ENCODE data around the gene BABAM2. TPM values are rescaled to one million over a fixed set of nuclear protein-coding genes. Genes with fewer than 3 reads are reported as not detected.

The BABAM2 gene
- polyA plus RNA-seq, 3 donors = 33.2 to 52.8 (median 49.3) TPM

DNA sequence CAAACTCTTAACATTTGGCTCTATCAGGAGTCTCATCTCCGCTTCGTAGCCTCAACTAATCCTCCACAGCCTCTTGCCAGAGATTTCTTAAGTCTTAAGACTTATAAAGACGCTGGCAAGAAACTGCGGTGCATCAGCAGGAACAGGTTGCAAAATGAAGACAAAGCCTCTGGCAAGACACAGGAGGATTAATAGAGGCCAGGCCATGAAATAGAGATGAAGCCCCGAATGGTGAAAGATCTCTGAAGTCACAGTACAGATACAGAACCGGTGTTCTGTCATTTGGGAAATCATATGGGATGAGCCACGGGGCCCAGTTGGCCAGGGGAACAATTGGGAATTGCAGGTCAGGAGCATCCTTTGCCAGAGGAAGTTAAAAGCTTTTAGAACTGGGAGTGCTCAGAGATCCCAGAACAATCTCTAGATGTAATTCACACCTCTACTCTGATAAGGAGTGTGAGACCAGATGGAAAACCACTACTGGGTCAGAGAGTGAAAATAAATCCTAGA, 311.2 kb downstream of the BABAM2 start:
- no peak overlapping the region for H3K4me2 ChIP-seq (replicated peaks; ENCODE audit: extremely low read depth, low read length, poor library complexity, severe bottlenecking)
- intact Hi-C loops (cut with micrococcal nuclease) = no loop called here
- no peak overlapping the region for H3K9ac ChIP-seq (ENCODE audit: insufficient read depth, low read length, poor library complexity, severe bottlenecking)
- H3K79me2 ChIP-seq (ENCODE audit: insufficient read depth, low read length) = no peaks in the 10 kb centered on the region
- DNase-seq = no peak
- no peak overlapping the region for H2AFZ ChIP-seq (ENCODE audit: insufficient read depth, low read depth, low read length, poor library complexity, severe bottlenecking)
- Mint-ChIP-seq H3K4me1 (peaks cover 7% of the 10 kb centered on the region), H3K27me3 (ENCODE audit: low read depth in 3 of 3) (peaks cover 0 to 2% (median 0%) of the 10 kb centered on the region in 3 donors), H3K36me3 (peaks cover 16 to 30% of the 10 kb centered on the region in 2 donors), H3K9me3 (peaks cover 0 to 3% (median 0%) of the 10 kb centered on the region in 7 donors), H3K4me3 (no peak overlapping the region), H3K27ac (no peak overlapping the region)
- no peak overlapping the region for H3K27ac ChIP-seq (ENCODE audit: low read depth in 1 of 2, low read length in 2 of 2)
- TF ChIP-seq, protein P1, sequence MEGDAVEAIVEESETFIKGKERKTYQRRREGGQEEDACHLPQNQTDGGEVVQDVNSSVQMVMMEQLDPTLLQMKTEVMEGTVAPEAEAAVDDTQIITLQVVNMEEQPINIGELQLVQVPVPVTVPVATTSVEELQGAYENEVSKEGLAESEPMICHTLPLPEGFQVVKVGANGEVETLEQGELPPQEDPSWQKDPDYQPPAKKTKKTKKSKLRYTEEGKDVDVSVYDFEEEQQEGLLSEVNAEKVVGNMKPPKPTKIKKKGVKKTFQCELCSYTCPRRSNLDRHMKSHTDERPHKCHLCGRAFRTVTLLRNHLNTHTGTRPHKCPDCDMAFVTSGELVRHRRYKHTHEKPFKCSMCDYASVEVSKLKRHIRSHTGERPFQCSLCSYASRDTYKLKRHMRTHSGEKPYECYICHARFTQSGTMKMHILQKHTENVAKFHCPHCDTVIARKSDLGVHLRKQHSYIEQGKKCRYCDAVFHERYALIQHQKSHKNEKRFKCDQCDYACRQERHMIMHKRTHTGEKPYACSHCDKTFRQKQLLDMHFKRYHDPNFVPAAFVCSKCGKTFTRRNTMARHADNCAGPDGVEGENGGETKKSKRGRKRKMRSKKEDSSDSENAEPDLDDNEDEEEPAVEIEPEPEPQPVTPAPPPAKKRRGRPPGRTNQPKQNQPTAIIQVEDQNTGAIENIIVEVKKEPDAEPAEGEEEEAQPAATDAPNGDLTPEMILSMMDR (IDR thresholded peaks at IDR 0.05) = no peak
- 88% methylated on average over 5 of the region's 7 CpGs for WGBS (ENCODE audit: insufficient coverage)
- H3K4me1 ChIP-seq (ENCODE audit: control insufficient read depth in 1 of 2, insufficient read depth in 2 of 2, low read length in 2 of 2) = no peaks in the 10 kb centered on the region
- no peaks in the 10 kb centered on the region for H3K9me3 ChIP-seq (replicated peaks in 1 of 2; ENCODE audit: control insufficient read depth in 1 of 2, insufficient read depth in 1 of 2, low read length in 2 of 2)
- peaks cover 0 to 6% of the 10 kb centered on the region in 2 donors for H3K36me3 ChIP-seq (replicated peaks in 1 of 2; ENCODE audit: control insufficient read depth in 1 of 2, insufficient read depth in 2 of 2, low read length in 2 of 2)
- no peak overlapping the region for H3K4me3 ChIP-seq (replicated peaks in 1 of 3; ENCODE audit: low read depth in 2 of 3, low read length in 3 of 3)
- H3K27me3 ChIP-seq (ENCODE audit: control insufficient read depth in 2 of 2, insufficient read depth in 2 of 2, low read length in 2 of 2) = no peaks in the 10 kb centered on the region
- H4K20me1 ChIP-seq (ENCODE audit: insufficient read depth, low read length) = no peaks in the 10 kb centered on the region

DNA sequence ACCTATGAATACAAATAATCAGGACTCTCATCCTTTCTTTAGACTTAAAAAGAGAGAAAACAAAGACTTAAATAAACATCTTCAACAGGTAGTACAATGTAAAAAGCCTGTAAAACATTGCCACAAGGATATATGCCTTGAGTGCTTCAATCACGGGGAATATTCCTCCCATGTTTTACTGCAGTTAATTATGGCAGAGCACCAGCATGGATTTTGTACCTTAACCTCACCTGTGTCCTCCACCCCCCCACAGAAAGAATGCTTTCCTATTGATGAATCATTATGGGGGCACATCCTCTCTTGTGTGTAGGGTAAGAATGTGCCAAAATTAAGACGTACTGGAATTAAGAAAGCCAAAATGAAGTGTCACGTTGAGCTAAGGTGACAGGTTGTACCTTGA, 312.2 kb downstream of the BABAM2 start:
- DNase-seq = no peak

More for the DNA sequence above, 312.2 kb downstream of the BABAM2 start:
- WGBS (ENCODE audit: insufficient coverage) = 100% methylated on average over 1 of the region's 3 CpGs
- H3K36me3 Mint-ChIP-seq = peaks cover 14 to 25% of the 10 kb centered on the region in 2 donors
- Histone ChIP-seq H3K27ac (ENCODE audit: low read depth in 1 of 2, low read length in 2 of 2) (no peak overlapping the region), H2AFZ (ENCODE audit: insufficient read depth, low read depth, low read length, poor library complexity, severe bottlenecking) (no peak overlapping the region), H3K79me2 (ENCODE audit: insufficient read depth, low read length) (no peaks in the 10 kb centered on the region), H3K4me3 (replicated peaks in 1 of 3; ENCODE audit: low read depth in 2 of 3, low read length in 3 of 3) (no peak overlapping the region), H3K9ac (ENCODE audit: insufficient read depth, low read length, poor library complexity, severe bottlenecking) (no peak overlapping the region), H3K4me2 (replicated peaks; ENCODE audit: extremely low read depth, low read length, poor library complexity, severe bottlenecking) (no peak overlapping the region), H3K36me3 (replicated peaks in 1 of 2; ENCODE audit: control insufficient read depth in 1 of 2, insufficient read depth in 2 of 2, low read length in 2 of 2) (peaks cover 0 to 6% of the 10 kb centered on the region in 2 donors), H3K27me3 (ENCODE audit: control insufficient read depth in 2 of 2, insufficient read depth in 2 of 2, low read length in 2 of 2) (no peaks in the 10 kb centered on the region), H4K20me1 (ENCODE audit: insufficient read depth, low read length) (no peaks in the 10 kb centered on the region), H3K9me3 (replicated peaks in 1 of 2; ENCODE audit: control insufficient read depth in 1 of 2, insufficient read depth in 1 of 2, low read length in 2 of 2) (no peaks in the 10 kb centered on the region), H3K4me1 (ENCODE audit: control insufficient read depth in 1 of 2, insufficient read depth in 2 of 2, low read length in 2 of 2) (no peaks in the 10 kb centered on the region)
- peaks cover 0 to 3% (median 0%) of the 10 kb centered on the region in 7 donors for H3K9me3 Mint-ChIP-seq
- intact Hi-C loops (cut with micrococcal nuclease) = no loop called here
- H3K4me3 Mint-ChIP-seq = no peak overlapping the region
- peaks cover 2% of the 10 kb centered on the region for H3K4me1 Mint-ChIP-seq
- peak overlapping the region in 1 of 7 donors; percentile 20 for H3K27ac Mint-ChIP-seq
- peaks cover 0 to 2% (median 0%) of the 10 kb centered on the region in 3 donors for H3K27me3 Mint-ChIP-seq (ENCODE audit: low read depth in 3 of 3)
- TF ChIP-seq, protein P1 (IDR thresholded peaks at IDR 0.05) = no peak
